Erythroblast (primary cell): Measurements from ENCODE around the gene ARSA.

Experiments
- GATA1 ChIP-seq: IDR thresholded peaks from 2 replicates; pipeline ENCODE4 v1.6.1; 2011; ENCODE audit warnings: low read depth, mild to moderate bottlenecking, control low read depth, low read length, moderate library complexity
- POLR2A ChIP-seq: IDR thresholded peaks from 2 replicates; pipeline ENCODE4 v1.6.1; 2011; ENCODE audit warnings: mild to moderate bottlenecking, low read length

DNA sequence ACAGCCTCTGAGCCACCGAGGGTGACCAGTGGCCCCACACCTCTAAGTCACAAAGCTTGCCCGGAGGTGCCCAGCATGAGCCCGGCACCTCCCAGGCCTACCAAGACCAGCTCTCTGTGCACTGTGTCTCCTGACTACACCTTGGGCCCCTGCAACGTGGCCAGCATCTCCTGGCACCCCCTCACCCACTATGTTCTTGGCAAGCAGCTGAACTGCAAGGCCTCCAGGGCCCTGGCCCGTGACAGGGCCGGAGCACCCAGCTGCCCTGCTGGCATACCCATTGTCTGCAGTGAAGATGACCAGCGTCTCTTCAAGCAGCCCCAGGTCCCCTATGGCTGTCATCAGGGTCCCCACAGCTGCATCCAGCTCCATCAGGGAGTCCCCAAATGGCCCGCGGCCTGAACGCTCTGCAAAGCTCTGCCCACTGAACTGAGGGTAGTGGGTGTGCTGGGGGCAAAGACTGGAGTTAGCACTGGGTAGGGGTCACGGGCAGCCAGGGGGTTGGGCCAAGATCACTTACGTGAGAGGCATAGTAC, 1.6 kb downstream of the ARSA start:
- TF ChIP-seq POLR2A (no peak), GATA1 (no peak)
